Activated gamma-delta T cell (primary cell): ENCODE results near the gene SLC12A2.

Experiments used
- DNase-seq: peaks from one replicate; lab custom pipeline; 2025; lab: John Stamatoyannopoulos, UW

SLC12A2 gene

GRCh38 chr5:128225245-128226030 lies 141.9 kb downstream of the SLC12A2 start:
- no peak for DNase-seq

GRCh38 chr5:128228008-128228407 lies 144.4 kb downstream of the SLC12A2 start:
- no peak for DNase-seq

GRCh38 chr5:128228521-128228920 lies 145.0 kb downstream of the SLC12A2 start:
- DNase-seq, result no peak

- DNase-seq, result no peak
Observed at GRCh38 chr5:128234928-128235641, 151.5 kb downstream of the SLC12A2 start.

- no peak for DNase-seq
Observed at GRCh38 chr5:128236334-128236733, 152.8 kb downstream of the SLC12A2 start.

- DNase-seq, result no peak
Observed at GRCh38 chr5:128237000-128237399, 153.4 kb downstream of the SLC12A2 start.

- DNase-seq, result no peak
Observed at GRCh38 chr5:128237546-128237945, 154.0 kb downstream of the SLC12A2 start.
